MCF 10A (cell line): Measurements from ENCODE around the gene ALPG. TPM values are rescaled to one million over a fixed set of nuclear protein-coding genes. Genes with fewer than 3 reads are reported as not detected.

Experiments
- BruUV-seq: library from RNA; stranded (reverse); fragments of 400-500 nt; replicated peaks from 2 replicates; lab custom pipeline; 2021; lab: Mats Ljungman, UMichigan
- CTCF ChIA-PET: fragments of 300-600 bp; sonication (Branson Sonifier 250); formaldehyde crosslinking; extraction: SDS; loops from one replicate; lab custom pipeline; 2021; ENCODE audit warnings: antibody characterized with exemption, inconsistent platforms; lab: Yijun Ruan, JAX
- POLR2A ChIA-PET: fragments of 300-600, 350-650 bp; sonication (Branson Sonifier 250); formaldehyde crosslinking; extraction: SDS; loops from one replicate; lab custom pipeline; 2020; ENCODE audit warnings: antibody characterized with exemption, inconsistent platforms; lab: Yijun Ruan, JAX
- DNase-seq: peaks from one replicate; pipeline ENCODE4 v3.0.0-alpha.2; 2018; ENCODE audit not compliant: unreplicated experiment
- H3K27ac Mint-ChIP-seq: one replicate; pipeline ENCODE4 v1.8.0; 2022; ENCODE audit warnings: mild to moderate bottlenecking, low read depth, mixed read lengths; ENCODE audit not compliant: unreplicated experiment
- H3K27me3 Mint-ChIP-seq: one replicate; pipeline ENCODE4 v1.8.0; 2022; ENCODE audit warnings: mixed read lengths; ENCODE audit not compliant: insufficient read depth, unreplicated experiment
- H3K36me3 Mint-ChIP-seq: one replicate; pipeline ENCODE4 v1.8.0; 2022; ENCODE audit warnings: mild to moderate bottlenecking, moderate library complexity, mixed read lengths; ENCODE audit not compliant: insufficient read depth, unreplicated experiment
- H3K4me1 Mint-ChIP-seq: one replicate; pipeline ENCODE4 v1.8.0; 2022; ENCODE audit warnings: mixed read lengths; ENCODE audit not compliant: insufficient read depth, unreplicated experiment
- H3K4me3 Mint-ChIP-seq: one replicate; pipeline ENCODE4 v1.8.0; 2022; ENCODE audit warnings: mild to moderate bottlenecking, moderate library complexity, mixed read lengths; ENCODE audit not compliant: unreplicated experiment
- H3K9me3 Mint-ChIP-seq: one replicate; pipeline ENCODE4 v1.8.0; 2022; ENCODE audit warnings: mixed read lengths; ENCODE audit not compliant: unreplicated experiment
- intact Hi-C: fragments of 100-400 bp; cut with micrococcal nuclease; formaldehyde crosslinking; loops from 2 replicates; pipeline ENCODE4 v1.14.1; 2022
- total RNA-seq: library from RNA; stranded (reverse); gene quantifications from 2 replicates; pipeline ENCODE4 v1.2.3, GENCODE V29; 2022
- TF ChIP-seq, protein P1 (sequence below): fragments of 200-600 bp; IDR thresholded peaks from one replicate; pipeline ENCODE4 v1.8.0; 2022; ENCODE audit warnings: antibody characterized with exemption, mild to moderate bottlenecking; ENCODE audit not compliant: unreplicated experiment

Gene ALPG
- total RNA-seq, 1 experiment from 2014 or later, result not detected

DNA sequence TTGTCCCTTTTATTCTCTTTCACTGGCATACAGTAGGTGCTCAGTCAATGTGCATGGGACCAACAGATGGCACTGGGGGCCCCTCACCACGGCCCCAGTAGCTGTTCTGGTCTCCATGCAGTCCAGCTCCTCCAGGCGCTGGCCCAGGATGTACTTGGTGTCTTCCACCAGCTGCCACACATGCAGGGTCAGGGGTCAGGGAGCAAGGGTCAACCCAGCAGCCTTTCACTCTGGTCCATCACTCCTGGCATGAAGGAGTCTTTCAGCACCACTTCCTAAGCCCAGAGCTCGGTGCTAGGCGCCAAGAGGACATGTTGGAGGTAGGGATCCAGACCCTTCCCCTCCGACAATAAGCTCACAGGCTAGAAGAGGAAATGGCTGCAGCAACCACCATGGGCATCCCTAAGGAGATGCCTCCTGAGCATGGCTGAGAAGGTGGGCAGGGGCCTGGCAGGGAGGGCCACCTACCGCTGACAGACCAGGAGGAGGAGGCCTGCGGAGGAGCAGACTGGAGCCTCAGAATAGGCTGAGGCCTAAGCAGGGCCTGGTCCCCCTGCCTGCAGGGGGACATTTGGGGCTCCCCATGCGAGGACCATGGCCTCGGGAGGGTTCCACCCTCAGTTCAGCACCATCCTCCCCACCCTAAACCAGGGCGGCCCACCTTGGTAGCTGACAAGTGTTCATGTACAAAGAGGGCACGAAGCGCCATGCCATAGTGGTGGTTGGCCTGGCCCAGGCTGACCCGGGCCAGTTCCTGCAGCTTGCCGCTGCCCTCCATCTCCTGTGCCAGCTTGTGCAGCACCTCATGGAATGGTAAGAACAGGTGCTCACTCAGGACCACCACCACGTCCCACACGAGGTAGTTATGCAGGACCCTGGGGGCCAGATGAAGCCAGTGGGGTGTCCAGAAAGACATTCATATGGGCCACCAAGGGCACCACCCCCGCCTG, 10.2 kb downstream of the ALPG start:
- no peak for DNase-seq
- ChIA-PET CTCF (interaction anchor here (0.6 to 0.8 kb wide), 3 partner anchors 13 to 79 kb away, joined by 3 to 4 read pairs (median 3); no protein-coding TSS in a partner anchor), POLR2A (interaction anchor here (0.6 kb wide), 1 partner anchor 11 kb away, joined by 3 read pairs; no protein-coding TSS in a partner anchor)
- peaks cover 35% of the 10 kb centered on the region for H3K27me3 Mint-ChIP-seq
- BruUV-seq, result no TSS peak
- no peaks in the 10 kb centered on the region for H3K4me1 Mint-ChIP-seq
- no peaks in the 10 kb centered on the region for H3K36me3 Mint-ChIP-seq
- no peak overlapping the region for H3K4me3 Mint-ChIP-seq
- intact Hi-C loops, result no loop called here
- TF ChIP-seq, protein P1, sequence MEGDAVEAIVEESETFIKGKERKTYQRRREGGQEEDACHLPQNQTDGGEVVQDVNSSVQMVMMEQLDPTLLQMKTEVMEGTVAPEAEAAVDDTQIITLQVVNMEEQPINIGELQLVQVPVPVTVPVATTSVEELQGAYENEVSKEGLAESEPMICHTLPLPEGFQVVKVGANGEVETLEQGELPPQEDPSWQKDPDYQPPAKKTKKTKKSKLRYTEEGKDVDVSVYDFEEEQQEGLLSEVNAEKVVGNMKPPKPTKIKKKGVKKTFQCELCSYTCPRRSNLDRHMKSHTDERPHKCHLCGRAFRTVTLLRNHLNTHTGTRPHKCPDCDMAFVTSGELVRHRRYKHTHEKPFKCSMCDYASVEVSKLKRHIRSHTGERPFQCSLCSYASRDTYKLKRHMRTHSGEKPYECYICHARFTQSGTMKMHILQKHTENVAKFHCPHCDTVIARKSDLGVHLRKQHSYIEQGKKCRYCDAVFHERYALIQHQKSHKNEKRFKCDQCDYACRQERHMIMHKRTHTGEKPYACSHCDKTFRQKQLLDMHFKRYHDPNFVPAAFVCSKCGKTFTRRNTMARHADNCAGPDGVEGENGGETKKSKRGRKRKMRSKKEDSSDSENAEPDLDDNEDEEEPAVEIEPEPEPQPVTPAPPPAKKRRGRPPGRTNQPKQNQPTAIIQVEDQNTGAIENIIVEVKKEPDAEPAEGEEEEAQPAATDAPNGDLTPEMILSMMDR, result no peak
- H3K9me3 Mint-ChIP-seq, result no peaks in the 10 kb centered on the region
- no peak overlapping the region for H3K27ac Mint-ChIP-seq

DNA sequence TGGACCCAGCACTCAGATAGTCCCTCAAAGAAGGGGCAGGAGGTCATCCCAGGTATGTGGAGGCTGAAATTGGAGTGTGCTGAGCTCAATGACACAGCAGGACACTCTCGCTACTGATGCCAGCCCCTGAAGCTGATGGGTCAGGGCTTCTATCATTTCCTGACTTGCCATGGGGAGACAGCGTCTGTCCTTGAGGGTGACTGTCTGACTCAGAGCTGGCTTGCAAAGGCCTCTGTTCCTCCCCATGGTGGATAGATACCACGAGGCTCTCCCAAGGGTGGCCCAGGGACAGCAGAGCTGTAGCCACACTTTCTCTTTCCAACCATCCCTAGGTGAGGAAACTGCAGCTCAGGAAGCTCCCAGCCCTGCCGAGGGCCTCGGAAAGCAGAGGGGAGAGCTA, 10.8 kb downstream of the ALPG start:
- POLR2A ChIA-PET, result interaction anchor here (0.6 kb wide), 1 partner anchor 12 kb away, joined by 3 read pairs; no protein-coding TSS in a partner anchor

DNA sequence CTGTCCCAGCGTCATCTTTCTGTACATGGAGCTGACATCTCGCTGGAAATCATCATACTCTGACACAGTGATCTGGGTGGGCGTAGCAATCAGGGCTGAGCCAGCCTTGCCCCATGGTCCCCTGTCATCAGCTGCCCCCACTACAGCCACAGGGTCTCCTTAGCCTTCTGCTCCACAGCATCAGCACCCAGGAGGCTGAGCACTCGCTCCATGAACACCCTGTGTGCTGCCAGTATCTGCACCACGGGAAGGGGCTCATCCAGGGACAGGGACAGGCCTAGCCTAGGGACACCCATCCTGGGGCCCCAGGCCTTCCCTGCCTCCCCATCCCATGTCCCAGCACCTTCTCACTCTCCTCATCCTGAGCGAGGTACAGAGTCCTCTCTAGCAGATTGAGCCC, 11.4 kb downstream of the ALPG start:
- H3K9me3 Mint-ChIP-seq, result peaks cover 8% of the 10 kb centered on the region
- peaks cover 26% of the 10 kb centered on the region for H3K27me3 Mint-ChIP-seq

More for the DNA sequence above, 10.8 kb downstream of the ALPG start:
- no peak for DNase-seq
- no TSS peak for BruUV-seq
- no peaks in the 10 kb centered on the region for H3K4me1 Mint-ChIP-seq
- H3K36me3 Mint-ChIP-seq, result no peaks in the 10 kb centered on the region
- H3K4me3 Mint-ChIP-seq, result no peak overlapping the region
- CTCF ChIA-PET, result interaction anchor here (0.5 to 0.8 kb wide), 2 partner anchors 27 to 80 kb away, joined by 3 to 4 read pairs; no protein-coding TSS in a partner anchor
- H3K9me3 Mint-ChIP-seq, result peaks cover 3% of the 10 kb centered on the region
- H3K27ac Mint-ChIP-seq, result no peak overlapping the region
- TF ChIP-seq, protein P1, result no peak
- intact Hi-C loops, result no loop called here
- peaks cover 31% of the 10 kb centered on the region for H3K27me3 Mint-ChIP-seq

More for the DNA sequence above, 11.4 kb downstream of the ALPG start:
- ChIA-PET POLR2A (no interaction called here), CTCF (interaction anchor here (0.5 to 0.8 kb wide), 2 partner anchors 27 to 81 kb away, joined by 3 to 4 read pairs; no protein-coding TSS in a partner anchor)
- Mint-ChIP-seq H3K4me3 (no peak overlapping the region), H3K4me1 (no peaks in the 10 kb centered on the region), H3K36me3 (no peaks in the 10 kb centered on the region), H3K27ac (no peak overlapping the region)
- BruUV-seq, result no TSS peak
- DNase-seq, result no peak
- TF ChIP-seq, protein P1, result no peak
- intact Hi-C loops, result no loop called here
